ENCODE results near the gene RTN4RL1. TPM values are rescaled to one million over a fixed set of nuclear protein-coding genes. Genes with fewer than 3 reads are reported as not detected.
A peak's percentile ranks its signal among the peaks of the same experiment; 100 is the strongest.

RTN4RL1 gene
- total and polyA plus RNA-seq, 2 of the 4 experiments (the other 2 are of a cell fraction) = under 0.01 to 0.03 TPM

GRCh38 chr17:1916963-1917715 lies 108.0 kb downstream of the RTN4RL1 start:
- Histone ChIP-seq H4K91ac (ENCODE audit: insufficient read depth, low read depth, low read length) (no peak overlapping the region), H2AK9ac (replicated peaks; ENCODE audit: low read depth, low read length, poor library complexity) (peak overlapping the region; percentile 16), H3K9ac (ENCODE audit: low read depth, low read length) (no peak overlapping the region), H4K5ac (ENCODE audit: low read depth, low read length) (no peak overlapping the region), H3K4me1 (ENCODE audit: control insufficient read depth, insufficient read depth, low read length) (no peaks in the 10 kb centered on the region), H3K56ac (ENCODE audit: extremely low read depth, insufficient read depth, low read length) (no peak overlapping the region), H3K18ac (ENCODE audit: low read depth, low read length) (no peak overlapping the region), H2BK120ac (ENCODE audit: low read depth, low read length) (no peak overlapping the region), H4K20me1 (ENCODE audit: insufficient read depth, low read length) (no peaks in the 10 kb centered on the region), H3K9me3 (ENCODE audit: control insufficient read depth, insufficient read depth, low read length) (no peaks in the 10 kb centered on the region), H3K9me1 (ENCODE audit: insufficient read depth, low read length) (0 out of 2 replicates have a peak, but pooled peaks cover 4% of the 10 kb centered on the region), H3K14ac (replicated peaks; ENCODE audit: low read depth, low read length) (no peak overlapping the region), H3K79me1 (ENCODE audit: low read depth in 1 of 2, low read length in 2 of 2) (no peaks in the 10 kb centered on the region), H3K4me3 (ENCODE audit: insufficient read depth, low read depth, low read length) (no peak overlapping the region), H3K4me2 (ENCODE audit: low read depth, low read length) (no peak overlapping the region), H2AK5ac (ENCODE audit: low read depth, low read length) (no peak overlapping the region), H2BK5ac (ENCODE audit: low read depth, low read length, poor library complexity, severe bottlenecking) (no peak overlapping the region), H2BK20ac (ENCODE audit: low read depth, low read length) (no peak overlapping the region), H3K4ac (ENCODE audit: low read depth, low read length) (no peak overlapping the region), H2AFZ (replicated peaks; ENCODE audit: low read length, poor library complexity) (peak overlapping the region; percentile 15), H3K23ac (ENCODE audit: low read depth, low read length) (no peak overlapping the region), H4K8ac (ENCODE audit: low read depth in 2 of 2, low read length in 2 of 2) (no peak overlapping the region), H3K27ac (ENCODE audit: insufficient read depth, low read length) (no peak overlapping the region), H3K27me3 (ENCODE audit: control insufficient read depth, insufficient read depth, low read length) (peaks cover 66% of the 10 kb centered on the region), H2BK15ac (ENCODE audit: low read depth, low read length) (no peak overlapping the region), H3K36me3 (ENCODE audit: control insufficient read depth, insufficient read depth, low read length) (no peaks in the 10 kb centered on the region)
- ChIA-PET CTCF (interaction anchor here (0.6 kb wide), 1 partner anchor 9 kb away, joined by 4 read pairs; no protein-coding TSS in a partner anchor), POLR2A (ENCODE audit: unreplicated experiment) (no interaction called here)
- no peak for ATAC-seq (ENCODE audit: low read depth)
- no peak for DNase-seq
- dilution Hi-C loops (cut with HindIII; ENCODE audit: low sequenced_read_pairs, unreplicated experiment) = no loop called here
- in situ Hi-C loops (cut with MboI; ENCODE audit: low sequenced_read_pairs) = no loop called here
- no TSS peak for BruUV-seq (replicated peaks)
- whole genome bisulfite sequencing, 2 experiments (ENCODE audit: extremely low coverage in 2 of 2, insufficient read length in 1 of 2) = 34% methylated on average over 3 of the region's 29 CpGs; no CpG with 5 or more reads in 1 of the 2 experiments
- TF ChIP-seq CHD1 (IDR thresholded peaks at IDR 0.05; ENCODE audit: low read depth, low read length) (no peak), USF2 (IDR thresholded peaks at IDR 0.05; ENCODE audit: low read depth, low read length) (no peak), MAFK (IDR thresholded peaks at IDR 0.05; ENCODE audit: low read depth, low read length) (no peak), MXI1 (IDR thresholded peaks at IDR 0.05; ENCODE audit: borderline replicate concordance, low read depth, low read length) (no peak), NFE2L2 (IDR thresholded peaks at IDR 0.05; ENCODE audit: low read depth, low read length) (no peak), CEBPB (IDR thresholded peaks at IDR 0.05; ENCODE audit: low read depth, low read length) (no peak), POLR2A (IDR thresholded peaks at IDR 0.05; ENCODE audit: low read depth, low read length) (no peak), FOS (IDR thresholded peaks at IDR 0.05; ENCODE audit: low read depth, low read length) (no peak), BHLHE40 (IDR thresholded peaks at IDR 0.05; ENCODE audit: low read depth, low read length) (no peak), RFX5 (IDR thresholded peaks at IDR 0.05; ENCODE audit: low read depth, low read length) (no peak), RAD21 (IDR thresholded peaks at IDR 0.05; ENCODE audit: low read length) (no peak), MAZ (IDR thresholded peaks at IDR 0.05; ENCODE audit: borderline replicate concordance, low read depth, low read length) (no peak), SMC3 (IDR thresholded peaks at IDR 0.05; ENCODE audit: low read depth, low read length) (no peak), RCOR1 (IDR thresholded peaks at IDR 0.05; ENCODE audit: insufficient replicate concordance, low read length) (no peak)
- TF ChIP-seq, protein P1, sequence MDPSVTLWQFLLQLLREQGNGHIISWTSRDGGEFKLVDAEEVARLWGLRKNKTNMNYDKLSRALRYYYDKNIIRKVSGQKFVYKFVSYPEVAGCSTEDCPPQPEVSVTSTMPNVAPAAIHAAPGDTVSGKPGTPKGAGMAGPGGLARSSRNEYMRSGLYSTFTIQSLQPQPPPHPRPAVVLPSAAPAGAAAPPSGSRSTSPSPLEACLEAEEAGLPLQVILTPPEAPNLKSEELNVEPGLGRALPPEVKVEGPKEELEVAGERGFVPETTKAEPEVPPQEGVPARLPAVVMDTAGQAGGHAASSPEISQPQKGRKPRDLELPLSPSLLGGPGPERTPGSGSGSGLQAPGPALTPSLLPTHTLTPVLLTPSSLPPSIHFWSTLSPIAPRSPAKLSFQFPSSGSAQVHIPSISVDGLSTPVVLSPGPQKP (IDR thresholded peaks at IDR 0.05; ENCODE audit: borderline replicate concordance, low read depth, low read length) = no peak
- TF ChIP-seq, protein P2, sequence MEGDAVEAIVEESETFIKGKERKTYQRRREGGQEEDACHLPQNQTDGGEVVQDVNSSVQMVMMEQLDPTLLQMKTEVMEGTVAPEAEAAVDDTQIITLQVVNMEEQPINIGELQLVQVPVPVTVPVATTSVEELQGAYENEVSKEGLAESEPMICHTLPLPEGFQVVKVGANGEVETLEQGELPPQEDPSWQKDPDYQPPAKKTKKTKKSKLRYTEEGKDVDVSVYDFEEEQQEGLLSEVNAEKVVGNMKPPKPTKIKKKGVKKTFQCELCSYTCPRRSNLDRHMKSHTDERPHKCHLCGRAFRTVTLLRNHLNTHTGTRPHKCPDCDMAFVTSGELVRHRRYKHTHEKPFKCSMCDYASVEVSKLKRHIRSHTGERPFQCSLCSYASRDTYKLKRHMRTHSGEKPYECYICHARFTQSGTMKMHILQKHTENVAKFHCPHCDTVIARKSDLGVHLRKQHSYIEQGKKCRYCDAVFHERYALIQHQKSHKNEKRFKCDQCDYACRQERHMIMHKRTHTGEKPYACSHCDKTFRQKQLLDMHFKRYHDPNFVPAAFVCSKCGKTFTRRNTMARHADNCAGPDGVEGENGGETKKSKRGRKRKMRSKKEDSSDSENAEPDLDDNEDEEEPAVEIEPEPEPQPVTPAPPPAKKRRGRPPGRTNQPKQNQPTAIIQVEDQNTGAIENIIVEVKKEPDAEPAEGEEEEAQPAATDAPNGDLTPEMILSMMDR (conservative IDR thresholded peaks at IDR 0.05; ENCODE audit: low read depth, low read length) = no peak
- intact Hi-C loops (cut with micrococcal nuclease) = no loop called here
